Keratinocyte (primary cell): ENCODE measurements around the gene RAB11A.

ENCODE experiments used
- EZH2 ChIP-seq: IDR thresholded peaks from one replicate; pipeline ENCODE4 v1.6.1; 2012; ENCODE audit warnings: inconsistent platforms, mild to moderate bottlenecking, low read length, moderate library complexity
- TF ChIP-seq, protein P1 (sequence below), 3 experiments: IDR thresholded peaks in 1 of 3; conservative IDR thresholded peaks in 1 of 3; optimal IDR thresholded peaks in 1 of 3; 2 replicates in 2 of 3; 3 replicates in 1 of 3; pipeline versions ENCODE3 to v1.5.1; 2011; ENCODE audit warnings: low read length in 3 of 3, mild to moderate bottlenecking in 3 of 3, moderate library complexity in 2 of 3, control low read depth in 1 of 3, inconsistent platforms in 1 of 3; ENCODE audit not compliant: insufficient read depth in 2 of 3; ENCODE audit errors: extremely low read depth in 1 of 3

DNA sequence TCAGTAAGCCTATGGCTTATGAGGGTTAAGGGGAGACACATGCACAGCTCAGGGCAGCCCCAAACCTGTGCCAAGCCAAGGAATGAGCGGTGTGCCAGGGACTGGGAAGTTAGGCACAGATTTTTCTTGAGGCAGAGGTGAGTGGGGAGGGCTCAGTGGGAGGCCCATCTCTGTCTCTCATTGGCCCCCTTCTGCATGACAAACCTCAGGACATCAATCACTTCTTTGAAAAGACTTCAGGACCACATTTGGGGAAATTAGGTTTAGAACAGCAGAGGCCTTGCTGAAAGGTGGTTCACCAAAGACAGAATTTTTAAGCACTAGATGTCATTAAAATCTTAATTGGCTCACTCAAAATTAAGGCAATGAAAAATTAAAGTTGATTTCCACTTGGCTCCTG lies 57.2 kb downstream of the RAB11A start:
- TF ChIP-seq, protein P1, sequence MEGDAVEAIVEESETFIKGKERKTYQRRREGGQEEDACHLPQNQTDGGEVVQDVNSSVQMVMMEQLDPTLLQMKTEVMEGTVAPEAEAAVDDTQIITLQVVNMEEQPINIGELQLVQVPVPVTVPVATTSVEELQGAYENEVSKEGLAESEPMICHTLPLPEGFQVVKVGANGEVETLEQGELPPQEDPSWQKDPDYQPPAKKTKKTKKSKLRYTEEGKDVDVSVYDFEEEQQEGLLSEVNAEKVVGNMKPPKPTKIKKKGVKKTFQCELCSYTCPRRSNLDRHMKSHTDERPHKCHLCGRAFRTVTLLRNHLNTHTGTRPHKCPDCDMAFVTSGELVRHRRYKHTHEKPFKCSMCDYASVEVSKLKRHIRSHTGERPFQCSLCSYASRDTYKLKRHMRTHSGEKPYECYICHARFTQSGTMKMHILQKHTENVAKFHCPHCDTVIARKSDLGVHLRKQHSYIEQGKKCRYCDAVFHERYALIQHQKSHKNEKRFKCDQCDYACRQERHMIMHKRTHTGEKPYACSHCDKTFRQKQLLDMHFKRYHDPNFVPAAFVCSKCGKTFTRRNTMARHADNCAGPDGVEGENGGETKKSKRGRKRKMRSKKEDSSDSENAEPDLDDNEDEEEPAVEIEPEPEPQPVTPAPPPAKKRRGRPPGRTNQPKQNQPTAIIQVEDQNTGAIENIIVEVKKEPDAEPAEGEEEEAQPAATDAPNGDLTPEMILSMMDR (optimal IDR thresholded peaks at IDR 0.05 in 1 of 3, IDR thresholded peaks at IDR 0.05 in 1 of 3, conservative IDR thresholded peaks at IDR 0.05 in 1 of 3; ENCODE audit: extremely low read depth in 1 of 3, insufficient read depth in 2 of 3, low read length in 3 of 3): no peak
- TF ChIP-seq EZH2: no peak
